ENCODE data around the gene MELK. TPM values are rescaled to one million over a fixed set of nuclear protein-coding genes. Genes with fewer than 3 reads are reported as not detected.
A peak's percentile ranks its signal among the peaks of the same experiment; 100 is the strongest.
"Not testable (repeated sequence)": the region's sequence is repeated elsewhere in the genome, so short reads cannot be mapped to it uniquely, and the experiment has no call there.

The MELK gene
- polyA plus RNA-seq (2014; cell fraction: cytosol; rRNA removed) = 90.7 and 91.9 TPM in 2 replicates
- polyA plus RNA-seq (2014; cell fraction: nucleus; rRNA removed) = 47.9 and 54.9 TPM in 2 replicates

- DNase-seq (ENCODE audit: low spot score) = peak; percentile 84
These were observed at the start of gene MELK for GRCh38 chr9:36572515-36573418. Gene MELK, plus strand, starts transcription at chr9:36572895. Its CDS starts 8,787 bp downstream, at chr9:36581682.

- no peak for DNase-seq (ENCODE audit: low spot score)
These were observed 42.5 kb upstream of the MELK start for GRCh38 chr9:36530224-36530623.

- DNase-seq (ENCODE audit: low spot score) = no peak
These were observed 40.3 kb upstream of the MELK start for GRCh38 chr9:36532353-36532752.

GRCh38 chr9:36533726-36534125 is 39.0 kb upstream of the MELK start:
- not testable (repeated sequence) for DNase-seq (ENCODE audit: low spot score)

- DNase-seq (ENCODE audit: low spot score) = no peak
These were observed 37.6 kb upstream of the MELK start for GRCh38 chr9:36535107-36535506.

GRCh38 chr9:36537861-36538260 is 34.8 kb upstream of the MELK start:
- DNase-seq (ENCODE audit: low spot score) = no peak

GRCh38 chr9:36542355-36542754 is 30.3 kb upstream of the MELK start:
- DNase-seq (ENCODE audit: low spot score) = no peak

GRCh38 chr9:36543916-36544315 is 28.8 kb upstream of the MELK start:
- no peak for DNase-seq (ENCODE audit: low spot score)

GRCh38 chr9:36547598-36547997 is 25.1 kb upstream of the MELK start:
- DNase-seq (ENCODE audit: low spot score) = no peak

GRCh38 chr9:36548454-36548853 is 24.2 kb upstream of the MELK start:
- DNase-seq (ENCODE audit: low spot score) = no peak

- DNase-seq (ENCODE audit: low spot score) = no peak
These were observed 22.6 kb upstream of the MELK start for GRCh38 chr9:36550135-36550534.

- DNase-seq (ENCODE audit: low spot score) = not testable (repeated sequence)
These were observed 22.0 kb upstream of the MELK start for GRCh38 chr9:36550631-36551098.

GRCh38 chr9:36551129-36551528 is 21.6 kb upstream of the MELK start:
- DNase-seq (ENCODE audit: low spot score) = no peak

- DNase-seq (ENCODE audit: low spot score) = no peak
These were observed 20.8 kb upstream of the MELK start for GRCh38 chr9:36551910-36552309.

- DNase-seq (ENCODE audit: low spot score) = no peak
These were observed 13.5 kb upstream of the MELK start for GRCh38 chr9:36559036-36559695.

- DNase-seq (ENCODE audit: low spot score) = no peak
These were observed 11.9 kb upstream of the MELK start for GRCh38 chr9:36560771-36561170.

GRCh38 chr9:36562801-36563200 is 9.9 kb upstream of the MELK start:
- DNase-seq (ENCODE audit: low spot score) = not testable (repeated sequence)

GRCh38 chr9:36566813-36567221 is 5.9 kb upstream of the MELK start:
- no peak for DNase-seq (ENCODE audit: low spot score)

GRCh38 chr9:36568681-36569080 is 4.0 kb upstream of the MELK start:
- DNase-seq (ENCODE audit: low spot score) = not testable (repeated sequence)

- no peak for DNase-seq (ENCODE audit: low spot score)
These were observed 1.4 kb upstream of the MELK start for GRCh38 chr9:36571333-36571732.

- peak; percentile 21 for DNase-seq (ENCODE audit: low spot score)
These were observed 1.4 kb downstream of the MELK start for GRCh38 chr9:36574045-36574444.

- DNase-seq (ENCODE audit: low spot score) = no peak
These were observed 2.8 kb downstream of the MELK start for GRCh38 chr9:36575411-36575882.

Data from SK-N-DZ (cell line).